HEK293 (cell line): ENCODE measurements around the gene SLC17A5.

Experiments used
- MYNN ChIP-seq: fragments of 450-650 bp; formaldehyde crosslinking; IDR thresholded peaks from 2 replicates; pipeline ENCODE4 v1.5.1; 2016; ENCODE audit warnings: missing biosample characterization, missing genetic modification characterization, borderline replicate concordance
- ZBTB7A ChIP-seq: fragments of 450-650 bp; formaldehyde crosslinking; IDR thresholded peaks from 2 replicates; pipeline ENCODE4 v1.5.1; 2016; ENCODE audit warnings: low read depth, missing biosample characterization, missing genetic modification characterization
- ZNF138 ChIP-seq: fragments of 450-650 bp; formaldehyde crosslinking; IDR thresholded peaks from 2 replicates; pipeline ENCODE4 v1.5.1; 2016; ENCODE audit warnings: missing biosample characterization, missing genetic modification characterization, borderline replicate concordance
- ZNF664 ChIP-seq: fragments of 450-650 bp; formaldehyde crosslinking; IDR thresholded peaks from 2 replicates; pipeline ENCODE4 v1.5.1; 2016; ENCODE audit warnings: missing biosample characterization, missing genetic modification characterization
- ZNF792 ChIP-seq: fragments of 450-650 bp; formaldehyde crosslinking; IDR thresholded peaks from 2 replicates; pipeline ENCODE4 v1.5.1; 2016; ENCODE audit warnings: missing biosample characterization, missing genetic modification characterization
- TF ChIP-seq, protein P1 (sequence below): fragments of 450-650 bp; formaldehyde crosslinking; IDR thresholded peaks from 2 replicates; pipeline ENCODE4 v1.5.1; 2016; ENCODE audit warnings: missing biosample characterization, missing genetic modification characterization
- TF ChIP-seq, protein P2 (sequence below): fragments of 450-650 bp; IDR thresholded peaks from 2 replicates; pipeline ENCODE4 v1.5.1; 2018; ENCODE audit warnings: missing biosample characterization, missing genetic modification characterization
- TF ChIP-seq, protein P3 (sequence below): fragments of 450-650 bp; formaldehyde crosslinking; IDR thresholded peaks from 2 replicates; pipeline ENCODE4 v1.5.1; 2016; ENCODE audit warnings: missing biosample characterization, missing genetic modification characterization
- TF ChIP-seq, protein P4 (sequence below): fragments of 450-650 bp; formaldehyde crosslinking; IDR thresholded peaks from 2 replicates; pipeline ENCODE4 v1.5.1; 2016; ENCODE audit warnings: missing biosample characterization, missing genetic modification characterization
- TF ChIP-seq, protein P5 (sequence below): fragments of 450-650 bp; formaldehyde crosslinking; IDR thresholded peaks from 2 replicates; pipeline ENCODE4 v1.5.1; 2016; ENCODE audit warnings: missing biosample characterization, missing genetic modification characterization

DNA sequence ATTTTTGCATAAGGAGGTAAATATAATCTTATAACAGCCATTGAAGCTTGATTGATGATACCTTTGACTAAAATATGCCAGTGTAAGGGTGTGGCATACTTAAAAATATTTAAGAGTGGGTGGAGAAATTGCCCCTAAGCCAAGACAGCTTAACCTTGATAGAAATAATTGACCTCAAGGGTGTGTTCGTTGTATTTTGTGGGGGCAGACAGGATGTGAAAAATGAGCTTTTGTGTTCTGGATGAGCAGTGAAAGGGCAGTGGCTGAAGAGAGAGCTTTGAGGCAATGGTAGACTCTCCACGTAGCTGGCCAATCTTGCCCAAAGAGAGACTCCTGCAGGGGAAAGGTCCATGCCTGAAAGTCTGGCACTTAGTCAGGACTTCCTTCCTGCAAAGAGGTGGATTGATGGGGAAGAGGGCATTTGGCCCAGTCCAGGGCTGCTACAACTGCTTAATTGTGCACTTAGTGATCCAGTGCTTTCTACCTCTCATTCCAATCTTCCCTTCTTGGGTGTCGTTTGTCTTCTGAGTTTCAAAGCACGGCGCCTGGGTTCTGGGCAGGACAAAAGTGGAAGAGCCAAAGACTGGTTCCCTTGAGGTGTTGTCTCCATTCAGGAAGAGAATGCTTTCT, 26.6 kb upstream of the SLC17A5 start:
- TF ChIP-seq ZNF138 (no peak), MYNN (tag by site-specific recombination) (no peak), ZBTB7A (no peak), ZNF792 (no peak), ZNF664 (no peak)
- TF ChIP-seq, protein P1, sequence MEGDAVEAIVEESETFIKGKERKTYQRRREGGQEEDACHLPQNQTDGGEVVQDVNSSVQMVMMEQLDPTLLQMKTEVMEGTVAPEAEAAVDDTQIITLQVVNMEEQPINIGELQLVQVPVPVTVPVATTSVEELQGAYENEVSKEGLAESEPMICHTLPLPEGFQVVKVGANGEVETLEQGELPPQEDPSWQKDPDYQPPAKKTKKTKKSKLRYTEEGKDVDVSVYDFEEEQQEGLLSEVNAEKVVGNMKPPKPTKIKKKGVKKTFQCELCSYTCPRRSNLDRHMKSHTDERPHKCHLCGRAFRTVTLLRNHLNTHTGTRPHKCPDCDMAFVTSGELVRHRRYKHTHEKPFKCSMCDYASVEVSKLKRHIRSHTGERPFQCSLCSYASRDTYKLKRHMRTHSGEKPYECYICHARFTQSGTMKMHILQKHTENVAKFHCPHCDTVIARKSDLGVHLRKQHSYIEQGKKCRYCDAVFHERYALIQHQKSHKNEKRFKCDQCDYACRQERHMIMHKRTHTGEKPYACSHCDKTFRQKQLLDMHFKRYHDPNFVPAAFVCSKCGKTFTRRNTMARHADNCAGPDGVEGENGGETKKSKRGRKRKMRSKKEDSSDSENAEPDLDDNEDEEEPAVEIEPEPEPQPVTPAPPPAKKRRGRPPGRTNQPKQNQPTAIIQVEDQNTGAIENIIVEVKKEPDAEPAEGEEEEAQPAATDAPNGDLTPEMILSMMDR, result no peak
- TF ChIP-seq, protein P2, sequence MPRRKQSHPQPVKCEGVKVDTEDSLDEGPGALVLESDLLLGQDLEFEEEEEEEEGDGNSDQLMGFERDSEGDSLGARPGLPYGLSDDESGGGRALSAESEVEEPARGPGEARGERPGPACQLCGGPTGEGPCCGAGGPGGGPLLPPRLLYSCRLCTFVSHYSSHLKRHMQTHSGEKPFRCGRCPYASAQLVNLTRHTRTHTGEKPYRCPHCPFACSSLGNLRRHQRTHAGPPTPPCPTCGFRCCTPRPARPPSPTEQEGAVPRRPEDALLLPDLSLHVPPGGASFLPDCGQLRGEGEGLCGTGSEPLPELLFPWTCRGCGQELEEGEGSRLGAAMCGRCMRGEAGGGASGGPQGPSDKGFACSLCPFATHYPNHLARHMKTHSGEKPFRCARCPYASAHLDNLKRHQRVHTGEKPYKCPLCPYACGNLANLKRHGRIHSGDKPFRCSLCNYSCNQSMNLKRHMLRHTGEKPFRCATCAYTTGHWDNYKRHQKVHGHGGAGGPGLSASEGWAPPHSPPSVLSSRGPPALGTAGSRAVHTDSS (tag by site-specific recombination), result no peak
- TF ChIP-seq, protein P3, sequence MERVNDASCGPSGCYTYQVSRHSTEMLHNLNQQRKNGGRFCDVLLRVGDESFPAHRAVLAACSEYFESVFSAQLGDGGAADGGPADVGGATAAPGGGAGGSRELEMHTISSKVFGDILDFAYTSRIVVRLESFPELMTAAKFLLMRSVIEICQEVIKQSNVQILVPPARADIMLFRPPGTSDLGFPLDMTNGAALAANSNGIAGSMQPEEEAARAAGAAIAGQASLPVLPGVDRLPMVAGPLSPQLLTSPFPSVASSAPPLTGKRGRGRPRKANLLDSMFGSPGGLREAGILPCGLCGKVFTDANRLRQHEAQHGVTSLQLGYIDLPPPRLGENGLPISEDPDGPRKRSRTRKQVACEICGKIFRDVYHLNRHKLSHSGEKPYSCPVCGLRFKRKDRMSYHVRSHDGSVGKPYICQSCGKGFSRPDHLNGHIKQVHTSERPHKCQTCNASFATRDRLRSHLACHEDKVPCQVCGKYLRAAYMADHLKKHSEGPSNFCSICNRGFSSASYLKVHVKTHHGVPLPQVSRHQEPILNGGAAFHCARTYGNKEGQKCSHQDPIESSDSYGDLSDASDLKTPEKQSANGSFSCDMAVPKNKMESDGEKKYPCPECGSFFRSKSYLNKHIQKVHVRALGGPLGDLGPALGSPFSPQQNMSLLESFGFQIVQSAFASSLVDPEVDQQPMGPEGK (tag by site-specific recombination), result no peak
- TF ChIP-seq, protein P4, sequence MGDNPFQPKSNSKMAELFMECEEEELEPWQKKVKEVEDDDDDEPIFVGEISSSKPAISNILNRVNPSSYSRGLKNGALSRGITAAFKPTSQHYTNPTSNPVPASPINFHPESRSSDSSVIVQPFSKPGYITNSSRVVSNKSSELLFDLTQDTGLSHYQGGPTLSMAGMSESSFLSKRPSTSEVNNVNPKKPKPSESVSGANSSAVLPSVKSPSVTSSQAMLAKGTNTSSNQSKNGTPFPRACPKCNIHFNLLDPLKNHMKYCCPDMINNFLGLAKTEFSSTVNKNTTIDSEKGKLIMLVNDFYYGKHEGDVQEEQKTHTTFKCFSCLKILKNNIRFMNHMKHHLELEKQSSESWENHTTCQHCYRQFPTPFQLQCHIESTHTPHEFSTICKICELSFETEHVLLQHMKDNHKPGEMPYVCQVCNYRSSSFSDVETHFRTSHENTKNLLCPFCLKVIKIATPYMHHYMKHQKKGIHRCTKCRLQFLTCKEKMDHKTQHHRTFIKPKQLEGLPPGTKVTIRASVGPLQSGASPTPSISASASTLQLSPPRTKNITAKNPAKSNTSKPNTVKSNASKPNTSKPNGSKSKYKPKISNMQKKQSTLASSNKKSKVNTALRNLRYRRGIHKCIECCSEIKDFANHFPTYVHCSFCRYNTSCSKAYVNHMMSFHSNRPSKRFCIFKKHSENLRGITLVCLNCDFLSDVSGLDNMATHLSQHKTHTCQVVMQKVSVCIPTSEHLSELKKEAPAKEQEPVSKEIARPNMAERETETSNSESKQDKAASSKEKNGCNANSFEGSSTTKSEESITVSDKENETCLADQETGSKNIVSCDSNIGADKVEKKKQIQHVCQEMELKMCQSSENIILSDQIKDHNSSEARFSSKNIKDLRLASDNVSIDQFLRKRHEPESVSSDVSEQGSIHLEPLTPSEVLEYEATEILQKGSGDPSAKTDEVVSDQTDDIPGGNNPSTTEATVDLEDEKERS (tag by site-specific recombination), result no peak
- TF ChIP-seq, protein P5, sequence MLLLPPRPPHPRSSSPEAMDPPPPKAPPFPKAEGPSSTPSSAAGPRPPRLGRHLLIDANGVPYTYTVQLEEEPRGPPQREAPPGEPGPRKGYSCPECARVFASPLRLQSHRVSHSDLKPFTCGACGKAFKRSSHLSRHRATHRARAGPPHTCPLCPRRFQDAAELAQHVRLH (tag by site-specific recombination), result no peak
